Chondrocyte (in vitro differentiated cells): ENCODE results near the gene AGO1. TPM values are rescaled to one million over a fixed set of nuclear protein-coding genes. Genes with fewer than 3 reads are reported as not detected.
"Not testable (repeated sequence)": the region's sequence is repeated elsewhere in the genome, so short reads cannot be mapped to it uniquely, and the experiment has no call there.

Experiments used
- DNase-seq: peaks from one replicate; pipeline ENCODE4 v3.0.0; 2021; ENCODE audit warnings: mixed read lengths, low spot score
- H3K27ac Mint-ChIP-seq: one replicate; pipeline ENCODE4 v1.8.0; 2021; ENCODE audit warnings: mild to moderate bottlenecking, moderate library complexity, mixed read lengths; ENCODE audit not compliant: unreplicated experiment
- H3K27me3 Mint-ChIP-seq: 2 replicates; pipeline ENCODE4 v1.8.0; 2021; ENCODE audit warnings: low read depth, mixed read lengths
- H3K36me3 Mint-ChIP-seq: 2 replicates; pipeline ENCODE4 v1.8.0; 2021; ENCODE audit warnings: low read depth, mixed read lengths
- H3K4me1 Mint-ChIP-seq: 2 replicates; pipeline ENCODE4 v1.8.0; 2021; ENCODE audit warnings: low read depth, mild to moderate bottlenecking, mixed read lengths
- H3K4me3 Mint-ChIP-seq: one replicate; pipeline ENCODE4 v1.8.0; 2021; ENCODE audit warnings: mild to moderate bottlenecking, moderate library complexity, mixed read lengths; ENCODE audit not compliant: unreplicated experiment
- H3K9me3 Mint-ChIP-seq: 2 replicates; pipeline ENCODE4 v1.8.0; 2021; ENCODE audit warnings: low read depth, mixed read lengths
- total RNA-seq: library from RNA; stranded (reverse); gene quantifications from 3 replicates; pipeline ENCODE4 v1.2.1, GENCODE V29; 2021
- TF ChIP-seq, protein P1 (sequence below): fragments of 200-600 bp; sonication (generic); IDR thresholded peaks from 2 replicates; pipeline ENCODE4 v1.5.0; 2021; ENCODE audit warnings: antibody characterized with exemption, mild to moderate bottlenecking, moderate library complexity

AGO1 gene
- total RNA-seq, 1 donor from 2014 or later: 24.6 TPM

DNA sequence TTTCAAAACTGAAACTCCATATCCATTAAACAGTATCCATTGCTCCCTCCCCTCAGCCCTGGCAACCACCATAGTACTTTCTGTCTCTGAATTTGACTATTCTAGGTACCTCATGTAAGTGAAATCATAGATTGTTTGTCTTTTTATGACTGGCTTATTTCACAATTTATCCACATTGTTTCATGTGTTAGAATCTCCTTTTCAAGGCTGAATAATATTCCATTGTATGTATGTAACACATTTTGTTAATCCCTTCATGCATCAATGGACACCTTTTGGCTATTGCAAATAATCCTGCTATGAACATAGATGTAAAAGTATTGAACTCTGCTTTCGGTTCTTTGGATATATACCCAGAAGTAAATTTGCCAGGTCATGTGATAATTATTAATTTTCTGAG lies 85.4 kb downstream of the AGO1 start:
- Mint-ChIP-seq H3K36me3 (peaks cover 7% of the 10 kb centered on the region), H3K27me3 (no peaks in the 10 kb centered on the region), H3K4me1 (peaks cover 11% of the 10 kb centered on the region), H3K27ac (no peak overlapping the region), H3K4me3 (no peak overlapping the region), H3K9me3 (no peaks in the 10 kb centered on the region)
- TF ChIP-seq, protein P1, sequence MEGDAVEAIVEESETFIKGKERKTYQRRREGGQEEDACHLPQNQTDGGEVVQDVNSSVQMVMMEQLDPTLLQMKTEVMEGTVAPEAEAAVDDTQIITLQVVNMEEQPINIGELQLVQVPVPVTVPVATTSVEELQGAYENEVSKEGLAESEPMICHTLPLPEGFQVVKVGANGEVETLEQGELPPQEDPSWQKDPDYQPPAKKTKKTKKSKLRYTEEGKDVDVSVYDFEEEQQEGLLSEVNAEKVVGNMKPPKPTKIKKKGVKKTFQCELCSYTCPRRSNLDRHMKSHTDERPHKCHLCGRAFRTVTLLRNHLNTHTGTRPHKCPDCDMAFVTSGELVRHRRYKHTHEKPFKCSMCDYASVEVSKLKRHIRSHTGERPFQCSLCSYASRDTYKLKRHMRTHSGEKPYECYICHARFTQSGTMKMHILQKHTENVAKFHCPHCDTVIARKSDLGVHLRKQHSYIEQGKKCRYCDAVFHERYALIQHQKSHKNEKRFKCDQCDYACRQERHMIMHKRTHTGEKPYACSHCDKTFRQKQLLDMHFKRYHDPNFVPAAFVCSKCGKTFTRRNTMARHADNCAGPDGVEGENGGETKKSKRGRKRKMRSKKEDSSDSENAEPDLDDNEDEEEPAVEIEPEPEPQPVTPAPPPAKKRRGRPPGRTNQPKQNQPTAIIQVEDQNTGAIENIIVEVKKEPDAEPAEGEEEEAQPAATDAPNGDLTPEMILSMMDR: no peak
- no peak for DNase-seq

DNA sequence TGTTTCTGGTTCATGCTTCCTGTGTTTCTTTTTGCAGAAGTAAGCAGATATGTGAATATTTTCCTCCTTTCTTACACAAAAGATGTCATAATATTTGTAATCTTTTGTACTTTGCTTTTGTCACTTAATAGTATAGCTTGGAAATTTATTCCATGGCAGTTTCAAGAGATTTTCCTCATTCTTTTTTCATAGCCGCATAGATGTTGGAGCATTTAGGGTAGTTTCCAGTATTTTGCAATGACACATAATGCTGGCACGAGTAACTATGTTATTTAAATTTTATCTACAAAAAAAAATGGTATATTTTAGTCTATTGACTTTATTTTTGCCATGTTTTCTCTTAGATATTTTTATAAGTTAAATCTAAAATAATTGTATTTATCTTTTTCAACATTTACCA lies 88.6 kb downstream of the AGO1 start:
- H3K4me1 Mint-ChIP-seq: peaks cover 6% of the 10 kb centered on the region
- TF ChIP-seq, protein P1: no peak
- DNase-seq: no peak
- H3K36me3 Mint-ChIP-seq: peaks cover 17% of the 10 kb centered on the region
- no peaks in the 10 kb centered on the region for H3K9me3 Mint-ChIP-seq
- no peaks in the 10 kb centered on the region for H3K27me3 Mint-ChIP-seq
- no peak overlapping the region for H3K4me3 Mint-ChIP-seq
- H3K27ac Mint-ChIP-seq: no peak overlapping the region

GRCh38 chr1:35972631-35973030 lies 89.6 kb downstream of the AGO1 start:
- H3K36me3 Mint-ChIP-seq: peaks cover 17% of the 10 kb centered on the region
- H3K9me3 Mint-ChIP-seq, H3K27me3 Mint-ChIP-seq, H3K4me3 Mint-ChIP-seq, DNase-seq, H3K27ac Mint-ChIP-seq, H3K4me1 Mint-ChIP-seq: not testable (repeated sequence)

DNA sequence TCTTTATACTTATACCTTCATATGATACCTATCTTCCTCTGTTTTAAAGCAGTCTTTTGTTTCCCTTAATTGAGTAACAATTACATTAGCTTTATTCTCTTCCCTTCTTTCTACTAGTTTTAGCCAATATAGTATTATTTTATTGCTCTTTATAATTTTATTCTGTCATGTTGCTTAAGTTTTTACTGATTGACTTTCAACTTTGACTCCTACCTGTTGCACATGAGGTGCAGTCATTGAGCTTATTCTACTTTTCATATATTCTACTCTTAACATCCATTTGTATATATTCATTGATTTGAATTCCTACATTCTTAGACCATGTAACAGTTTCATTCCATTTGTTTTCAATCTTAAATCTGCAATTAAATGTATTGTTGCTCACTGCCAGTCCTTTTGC lies 97.1 kb downstream of the AGO1 start:
- H3K4me1 Mint-ChIP-seq: peaks cover 10% of the 10 kb centered on the region
- H3K27ac Mint-ChIP-seq: no peak overlapping the region
- peaks cover 17% of the 10 kb centered on the region for H3K36me3 Mint-ChIP-seq
- H3K4me3 Mint-ChIP-seq: no peak overlapping the region
- TF ChIP-seq, protein P1: no peak
- DNase-seq: no peak
- H3K9me3 Mint-ChIP-seq: no peaks in the 10 kb centered on the region
- no peaks in the 10 kb centered on the region for H3K27me3 Mint-ChIP-seq

Other genes starting within 250 kb of the AGO1 start
- 53.1 to 70.9 TPM (median 58.9 TPM) in 3 replicates for gene PSMB2, start 241.7 kb upstream of the AGO1 start, total RNA-seq
- 23.2 to 26.1 TPM (median 24.8 TPM) in 3 replicates for gene C1orf216, start 164.3 kb upstream of the AGO1 start, total RNA-seq
- gene CLSPN, start 113.2 kb upstream of the AGO1 start, total RNA-seq: 4.4 to 19.6 TPM (median 4.8 TPM) in 3 replicates
- 6.6 to 12.5 TPM (median 11.8 TPM) in 3 replicates for gene AGO4, start 75.2 kb upstream of the AGO1 start, total RNA-seq
- 26.0 to 34.5 TPM (median 26.1 TPM) in 3 replicates for gene AGO3, start 47.9 kb downstream of the AGO1 start, total RNA-seq
- 0.17 TPM in 1 of 3 replicates, not detected in the others for gene TEKT2, start 200.9 kb downstream of the AGO1 start, total RNA-seq
- gene ADPRS, start 205.7 kb downstream of the AGO1 start, total RNA-seq: 24.0 to 26.9 TPM (median 26.8 TPM) in 3 replicates
- gene COL8A2, start 242.0 kb downstream of the AGO1 start, total RNA-seq: 10.8 to 18.1 TPM (median 17.4 TPM) in 3 replicates